Measurements from ENCODE around the gene FBXW7.

Gene FBXW7

DNA sequence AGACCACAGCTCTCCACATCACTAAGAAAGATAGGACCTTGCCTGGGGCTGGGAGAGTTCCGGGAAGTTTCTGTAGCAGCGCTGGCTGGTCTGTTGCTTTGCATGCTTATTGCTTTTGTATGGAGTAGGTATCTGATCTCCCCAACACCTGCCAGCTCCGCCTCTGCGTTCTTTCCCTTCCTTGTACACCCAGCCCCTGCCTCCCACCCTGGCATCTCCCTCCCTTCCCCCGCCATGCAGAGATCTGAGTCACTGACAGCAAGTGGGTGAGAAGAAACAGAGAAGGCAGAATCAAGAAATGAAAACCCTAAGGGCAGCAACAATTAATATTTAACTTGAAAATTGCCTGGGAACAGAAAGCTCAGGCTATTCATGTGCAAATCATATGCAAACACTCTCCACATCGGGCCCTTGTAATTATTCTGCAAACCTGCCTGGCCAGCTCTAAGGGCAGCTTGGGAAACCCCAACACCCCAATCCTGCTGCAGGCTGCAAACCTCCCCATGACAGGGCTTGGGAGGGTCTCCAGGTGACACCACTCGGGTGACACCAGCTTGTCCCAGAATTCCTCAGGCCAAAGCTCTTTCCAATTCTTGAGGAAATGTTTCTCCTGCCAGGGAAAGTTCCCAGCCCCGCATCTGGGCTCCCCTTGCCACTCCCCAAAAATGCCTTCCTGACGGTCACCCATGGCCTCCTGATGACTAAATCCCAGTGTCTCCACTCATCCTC lies 257.2 kb downstream of the FBXW7 start:
- DNase-seq (ENCODE audit: extremely low read depth, insufficient read length): no peak
- no peaks in the 10 kb centered on the region for H3K27me3 ChIP-seq (replicated peaks; ENCODE audit: control insufficient read depth, insufficient read depth, low read length)
- H3K4me3 ChIP-seq (replicated peaks; ENCODE audit: low read depth, low read length): no peak overlapping the region
- TF ChIP-seq, protein P1, sequence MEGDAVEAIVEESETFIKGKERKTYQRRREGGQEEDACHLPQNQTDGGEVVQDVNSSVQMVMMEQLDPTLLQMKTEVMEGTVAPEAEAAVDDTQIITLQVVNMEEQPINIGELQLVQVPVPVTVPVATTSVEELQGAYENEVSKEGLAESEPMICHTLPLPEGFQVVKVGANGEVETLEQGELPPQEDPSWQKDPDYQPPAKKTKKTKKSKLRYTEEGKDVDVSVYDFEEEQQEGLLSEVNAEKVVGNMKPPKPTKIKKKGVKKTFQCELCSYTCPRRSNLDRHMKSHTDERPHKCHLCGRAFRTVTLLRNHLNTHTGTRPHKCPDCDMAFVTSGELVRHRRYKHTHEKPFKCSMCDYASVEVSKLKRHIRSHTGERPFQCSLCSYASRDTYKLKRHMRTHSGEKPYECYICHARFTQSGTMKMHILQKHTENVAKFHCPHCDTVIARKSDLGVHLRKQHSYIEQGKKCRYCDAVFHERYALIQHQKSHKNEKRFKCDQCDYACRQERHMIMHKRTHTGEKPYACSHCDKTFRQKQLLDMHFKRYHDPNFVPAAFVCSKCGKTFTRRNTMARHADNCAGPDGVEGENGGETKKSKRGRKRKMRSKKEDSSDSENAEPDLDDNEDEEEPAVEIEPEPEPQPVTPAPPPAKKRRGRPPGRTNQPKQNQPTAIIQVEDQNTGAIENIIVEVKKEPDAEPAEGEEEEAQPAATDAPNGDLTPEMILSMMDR (IDR thresholded peaks at IDR 0.05; ENCODE audit: insufficient read depth, low read length, poor library complexity, severe bottlenecking): no peak
- H3K36me3 ChIP-seq (ENCODE audit: control insufficient read depth, insufficient read depth, low read length): no peaks in the 10 kb centered on the region

DNA sequence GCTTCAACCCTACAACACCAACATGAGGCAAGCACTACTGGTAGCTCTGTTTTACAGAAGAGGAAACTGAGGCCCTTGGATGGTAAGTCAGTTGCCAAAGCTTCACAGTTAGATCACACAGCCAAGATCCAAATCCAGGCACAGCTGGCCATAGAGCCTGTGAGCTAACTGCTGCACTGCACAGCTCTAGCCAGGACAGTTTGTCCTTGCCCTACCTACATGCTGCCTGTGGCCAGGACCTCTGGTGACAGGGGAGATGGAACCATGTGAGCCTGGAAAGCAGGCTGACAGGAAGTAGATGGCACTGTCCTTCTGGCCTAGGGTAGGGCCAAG lies 257.8 kb downstream of the FBXW7 start:
- Histone ChIP-seq H3K36me3 (ENCODE audit: control insufficient read depth, insufficient read depth, low read length) (no peaks in the 10 kb centered on the region), H3K4me3 (replicated peaks; ENCODE audit: low read depth, low read length) (no peak overlapping the region), H3K27me3 (replicated peaks; ENCODE audit: control insufficient read depth, insufficient read depth, low read length) (no peaks in the 10 kb centered on the region)
- no peak for DNase-seq (ENCODE audit: extremely low read depth, insufficient read length)
- TF ChIP-seq, protein P1 (IDR thresholded peaks at IDR 0.05; ENCODE audit: insufficient read depth, low read length, poor library complexity, severe bottlenecking): no peak

DNA sequence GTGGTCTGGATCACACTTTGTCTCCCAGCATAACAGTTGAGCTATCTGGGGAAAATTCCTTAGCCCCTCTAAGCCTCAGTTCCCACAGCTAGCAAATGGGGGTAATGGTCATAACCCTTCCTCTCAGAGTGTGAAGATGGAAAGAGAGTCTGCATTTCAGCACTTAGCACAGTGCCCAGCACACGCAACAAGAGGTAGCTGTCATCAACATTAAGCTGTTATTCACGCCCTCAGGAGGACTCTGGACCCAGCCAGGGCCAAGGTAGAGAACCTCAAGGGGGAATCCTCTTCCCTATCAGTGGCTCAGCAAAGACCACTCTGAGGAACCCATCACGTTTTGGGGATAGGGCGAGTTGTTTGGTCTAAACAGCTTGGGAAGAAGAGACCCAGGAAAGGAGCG lies 258.6 kb downstream of the FBXW7 start:
- Histone ChIP-seq H3K4me3 (replicated peaks; ENCODE audit: low read depth, low read length) (no peak overlapping the region), H3K27me3 (replicated peaks; ENCODE audit: control insufficient read depth, insufficient read depth, low read length) (no peaks in the 10 kb centered on the region), H3K36me3 (ENCODE audit: control insufficient read depth, insufficient read depth, low read length) (no peaks in the 10 kb centered on the region)
- TF ChIP-seq, protein P1 (IDR thresholded peaks at IDR 0.05; ENCODE audit: insufficient read depth, low read length, poor library complexity, severe bottlenecking): no peak
- no peak for DNase-seq (ENCODE audit: extremely low read depth, insufficient read length)

DNA sequence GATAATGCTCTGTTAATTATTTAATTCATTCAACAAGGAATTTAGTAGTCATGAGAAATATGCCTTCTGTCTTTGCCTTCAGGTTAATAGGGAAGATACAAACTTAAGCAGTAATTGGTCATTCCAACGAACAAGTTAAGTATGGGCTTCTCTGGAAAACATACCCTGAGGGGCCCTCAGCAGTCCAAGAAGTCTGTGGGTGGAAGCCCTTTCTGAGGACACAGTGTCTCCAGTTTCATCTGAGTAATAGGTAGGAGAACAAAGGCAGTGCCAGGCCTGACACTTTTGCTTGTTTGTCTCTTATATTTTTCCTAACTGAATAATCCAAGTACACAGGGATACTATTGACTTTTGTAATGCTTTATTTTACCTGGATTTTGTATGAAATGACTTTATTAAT lies 262.5 kb downstream of the FBXW7 start:
- no peak for DNase-seq (ENCODE audit: extremely low read depth, insufficient read length)
- Histone ChIP-seq H3K4me3 (replicated peaks; ENCODE audit: low read depth, low read length) (no peak overlapping the region), H3K36me3 (ENCODE audit: control insufficient read depth, insufficient read depth, low read length) (no peaks in the 10 kb centered on the region), H3K27me3 (replicated peaks; ENCODE audit: control insufficient read depth, insufficient read depth, low read length) (no peaks in the 10 kb centered on the region)
- TF ChIP-seq, protein P1 (IDR thresholded peaks at IDR 0.05; ENCODE audit: insufficient read depth, low read length, poor library complexity, severe bottlenecking): no peak

Data from GM06990 (cell line).